Posterior cingulate gyrus (tissue), 11 donors: ENCODE results near the gene RC3H1.
A peak's percentile ranks its signal among the peaks of the same experiment; 100 is the strongest.
"Not testable (repeated sequence)": the region's sequence is repeated elsewhere in the genome, so short reads cannot be mapped to it uniquely, and the experiment has no call there.

Source experiments
- DNase-seq, 10 donors: peaks; one replicate each; pipeline versions ENCODE4 v3.0.0 to v3.0.0-alpha.2; 2020 to 2021; ENCODE audit warnings: mixed read lengths in 3 of 10
- intact Hi-C: fragments of 100-400 bp; cut with DNase I; formaldehyde crosslinking; loops from one replicate; pipeline ENCODE4 v1.15.1; 2023

RC3H1 gene

GRCh38 chr1:173965896-173966295 lies 56.3 kb downstream of the RC3H1 start:
- DNase-seq, intact Hi-C loops: not testable (repeated sequence)

- intact Hi-C loops, result no loop called here
- DNase-seq, result no peak
Measured at GRCh38 chr1:173963477-173963876, 58.7 kb downstream of the RC3H1 start.

- intact Hi-C loops, result no loop called here
- no peak for DNase-seq
Measured at GRCh38 chr1:173960625-173961024, 61.5 kb downstream of the RC3H1 start.

GRCh38 chr1:173954179-173954578 lies 68.0 kb downstream of the RC3H1 start:
- DNase-seq, result no peak
- intact Hi-C loops, result no loop called here

- intact Hi-C loops, result no loop called here
- DNase-seq, result no peak
Measured at GRCh38 chr1:173948594-173948993, 73.6 kb downstream of the RC3H1 start.

- intact Hi-C loops, result no loop called here
- no peak for DNase-seq
Measured at GRCh38 chr1:173946380-173946921, 75.7 kb downstream of the RC3H1 start.

- intact Hi-C loops, result no loop called here
- DNase-seq, result no peak
Measured at GRCh38 chr1:173937062-173937461, 85.1 kb downstream of the RC3H1 start.

GRCh38 chr1:173934440-173934839 lies 87.7 kb downstream of the RC3H1 start:
- DNase-seq, result no peak
- intact Hi-C loops, result no loop called here

- peak in 1 of 10 donors; percentile 14 for DNase-seq
- intact Hi-C loops, result not testable (repeated sequence)
Measured at GRCh38 chr1:173930541-173930940, 91.6 kb downstream of the RC3H1 start.

- intact Hi-C loops, result no loop called here
- no peak for DNase-seq
Measured at GRCh38 chr1:173925306-173926242, 96.6 kb downstream of the RC3H1 start.

GRCh38 chr1:173920861-173921260 lies 101.3 kb downstream of the RC3H1 start:
- DNase-seq, result no peak
- intact Hi-C loops, result no loop called here

- DNase-seq, result no peak
- intact Hi-C loops, result no loop called here
Measured at GRCh38 chr1:173917635-173918493, 104.3 kb downstream of the RC3H1 start.

GRCh38 chr1:173917149-173917548 lies 105.0 kb downstream of the RC3H1 start, which contains the start of gene SERPINC1:
SERPINC1 (minus strand) TSS chr1:173917327; CDS start chr1:173917259, 68 bp downstream.
- no peak for DNase-seq
- intact Hi-C loops, result no loop called here

GRCh38 chr1:173916667-173917066 lies 105.5 kb downstream of the RC3H1 start:
- intact Hi-C loops, result no loop called here
- no peak for DNase-seq

GRCh38 chr1:173915596-173915995 lies 106.6 kb downstream of the RC3H1 start:
- intact Hi-C loops, result no loop called here
- DNase-seq, result no peak

- no peak for DNase-seq
- intact Hi-C loops, result no loop called here
Measured at GRCh38 chr1:173914366-173914871, 107.7 kb downstream of the RC3H1 start.

GRCh38 chr1:173913111-173913510 lies 109.0 kb downstream of the RC3H1 start:
- intact Hi-C loops, result no loop called here
- DNase-seq, result no peak

GRCh38 chr1:173903827-173904531 lies 118.2 kb downstream of the RC3H1 start:
- DNase-seq, result no peak
- intact Hi-C loops, result no loop called here

GRCh38 chr1:173900992-173901391 lies 121.2 kb downstream of the RC3H1 start:
- intact Hi-C loops, result no loop called here
- no peak for DNase-seq

- no peak for DNase-seq
- intact Hi-C loops, result no loop called here
Measured at GRCh38 chr1:173900427-173900826, 121.7 kb downstream of the RC3H1 start.
